Naive thymus-derived CD4-positive, alpha-beta T cell (primary cell): ENCODE measurements around the gene ZNRF3. TPM values are rescaled to one million over a fixed set of nuclear protein-coding genes. Genes with fewer than 3 reads are reported as not detected.

ENCODE experiments used
- ATAC-seq: fragments of 150-1000 bp; cut with Tn5 transposase; 2 replicates; pipeline ENCODE4 v1.10.0; 2021; ENCODE audit warnings: mild to moderate bottlenecking, moderate library complexity
- CTCF ChIA-PET: fragments of 350-600 bp; sonication (Branson Sonifier 250); formaldehyde crosslinking; loops from one replicate; lab custom pipeline; 2021; ENCODE audit warnings: antibody characterized with exemption; lab: Charles Lee
- POLR2A ChIA-PET: fragments of 350-600 bp; sonication (Branson Sonifier 250); formaldehyde crosslinking; loops from one replicate; lab custom pipeline; 2021; ENCODE audit warnings: antibody characterized with exemption, inconsistent platforms; lab: Charles Lee
- DNase-seq, 9 donors: peaks; one replicate each; pipeline versions ENCODE4 v3.0.0 to v3.0.0-alpha.2; 2020 to 2022; ENCODE audit warnings: mixed read lengths in 1 of 9
- H3K27ac ChIP-seq: one replicate; pipeline ENCODE4 v1.7.0; 2013; ENCODE audit warnings: mild to moderate bottlenecking, low read depth, low read length, moderate library complexity
- H3K27me3 ChIP-seq, 2 donors: one replicate each; pipeline ENCODE4 v1.7.0; 2013; ENCODE audit warnings: low read length in 2 of 2, mild to moderate bottlenecking in 2 of 2, moderate library complexity in 2 of 2; ENCODE audit not compliant: control insufficient read depth in 2 of 2, insufficient read depth in 2 of 2
- H3K36me3 ChIP-seq, 3 experiments: 1 replicate in 2 of 3; 2 replicates in 1 of 3; pipeline ENCODE4 v1.7.0; 2013; ENCODE audit warnings: low read length in 3 of 3, mild to moderate bottlenecking in 3 of 3, moderate library complexity in 1 of 3; ENCODE audit not compliant: insufficient read depth in 3 of 3, control insufficient read depth in 2 of 3
- H3K4me1 ChIP-seq, 2 donors: one replicate each; pipeline ENCODE4 v1.7.0; 2013; ENCODE audit warnings: low read length in 2 of 2, mild to moderate bottlenecking in 2 of 2, moderate library complexity in 1 of 2; ENCODE audit not compliant: control insufficient read depth in 2 of 2, insufficient read depth in 2 of 2
- H3K4me3 ChIP-seq: 2 replicates; pipeline ENCODE4 v1.7.0; 2013; ENCODE audit warnings: mild to moderate bottlenecking, low read length
- H3K9me3 ChIP-seq, 3 experiments: 1 replicate in 2 of 3; 2 replicates in 1 of 3; pipeline ENCODE4 v1.7.0; 2013; ENCODE audit warnings: low read length in 3 of 3; ENCODE audit not compliant: control insufficient read depth in 2 of 3
- H3K27ac Mint-ChIP-seq, 9 donors: one replicate each; pipeline ENCODE4 v1.8.0; 2020 to 2022; ENCODE audit warnings: mixed read lengths in 9 of 9, mild to moderate bottlenecking in 8 of 9, moderate library complexity in 5 of 9, inconsistent platforms in 2 of 9
- H3K27me3 Mint-ChIP-seq, 5 donors: one replicate each; pipeline ENCODE4 v1.8.0; 2021 to 2022; ENCODE audit warnings: mixed read lengths in 5 of 5, mild to moderate bottlenecking in 1 of 5
- H3K36me3 Mint-ChIP-seq, 5 donors: one replicate each; pipeline ENCODE4 v1.8.0; 2020 to 2022; ENCODE audit warnings: mixed read lengths in 5 of 5, mild to moderate bottlenecking in 3 of 5, inconsistent platforms in 1 of 5
- H3K4me1 Mint-ChIP-seq, 7 donors: one replicate each; pipeline ENCODE4 v1.8.0; 2020 to 2022; ENCODE audit warnings: mixed read lengths in 7 of 7, mild to moderate bottlenecking in 3 of 7, inconsistent platforms in 1 of 7
- H3K4me3 Mint-ChIP-seq, 10 donors: one replicate each; pipeline ENCODE4 v1.8.0; 2020 to 2022; ENCODE audit warnings: mild to moderate bottlenecking in 10 of 10, mixed read lengths in 10 of 10, moderate library complexity in 6 of 10, inconsistent platforms in 2 of 10
- H3K9me3 Mint-ChIP-seq, 11 donors: one replicate each; pipeline ENCODE4 v1.8.0; 2020 to 2022; ENCODE audit warnings: mixed read lengths in 11 of 11, mild to moderate bottlenecking in 4 of 11, inconsistent platforms in 1 of 11, moderate library complexity in 1 of 11
- intact Hi-C, 2 donors: fragments of 100-400 bp; cut with micrococcal nuclease; formaldehyde crosslinking; loops; one replicate each; pipeline ENCODE4 v1.15.1; 2023
- polyA plus RNA-seq, 2 donors: library from polyadenylated mRNA; unstranded; fragments of 300-500 nt; fragmentation: Illumina TruSeq; gene quantifications; one replicate each; pipeline ENCODE4 v1.2.3, GENCODE V29; 2021
- total RNA-seq, 6 experiments: library from RNA in 5 of 6; stranded (reverse) in 5 of 6; gene quantifications; 1 replicate in 5 of 6; 2 replicates in 1 of 6; pipeline ENCODE4 v1.2.3 and lab custom pipeline; 2021 to 2026

Gene ZNRF3
- total and polyA plus RNA-seq, 7 experiments from 2014 or later, result 0.22 to 0.98 (median 0.63) TPM

GRCh38 chr22:28994522-28994921, 111.2 kb downstream of the ZNRF3 start:
- H3K4me3 Mint-ChIP-seq, result no peak overlapping the region
- Histone ChIP-seq H3K4me1 (no peaks in the 10 kb centered on the region), H3K4me3 (no peak overlapping the region), H3K9me3 (no peaks in the 10 kb centered on the region), H3K36me3 (no peaks in the 10 kb centered on the region), H3K27me3 (no peaks in the 10 kb centered on the region), H3K27ac (no peak overlapping the region)
- no peak overlapping the region for H3K27ac Mint-ChIP-seq
- intact Hi-C loops, result no loop called here
- H3K4me1 Mint-ChIP-seq, result no peaks in the 10 kb centered on the region
- ATAC-seq, result no peak
- H3K36me3 Mint-ChIP-seq, result peaks cover 0 to 26% (median 10%) of the 10 kb centered on the region in 5 donors
- H3K27me3 Mint-ChIP-seq, result peaks cover 0 to 12% (median 5%) of the 10 kb centered on the region in 5 donors
- POLR2A ChIA-PET, result no interaction called here
- CTCF ChIA-PET, result no interaction called here
- H3K9me3 Mint-ChIP-seq, result peaks cover 0 to 2% (median 0%) of the 10 kb centered on the region in 11 donors
- no peak for DNase-seq

- POLR2A ChIA-PET, result no interaction called here
- H3K9me3 Mint-ChIP-seq, result peaks cover 0 to 2% (median 0%) of the 10 kb centered on the region in 11 donors
- no peaks in the 10 kb centered on the region for H3K9me3 ChIP-seq
These were observed 112.2 kb downstream of the ZNRF3 start for GRCh38 chr22:28995551-28995950.

DNA sequence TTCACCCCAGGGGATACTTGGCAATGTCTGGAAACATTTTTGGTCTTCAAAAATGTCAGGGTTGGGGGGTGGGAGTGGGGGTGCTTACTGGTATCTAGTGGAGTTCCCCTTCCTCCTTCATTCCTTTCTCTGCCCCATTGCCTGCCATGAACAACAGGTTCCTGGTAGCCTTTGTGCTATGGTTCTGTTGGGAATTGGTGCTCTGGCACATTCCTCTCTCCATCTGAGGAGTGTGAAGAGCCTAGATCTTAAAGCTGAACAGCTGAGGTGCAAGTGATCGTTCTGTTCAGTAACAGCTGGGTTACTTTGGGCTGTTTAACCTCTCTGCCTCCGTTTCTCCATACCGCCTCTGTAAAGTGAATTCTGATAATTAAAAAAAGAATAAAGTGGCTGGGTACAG, 114.0 kb downstream of the ZNRF3 start:
- Histone ChIP-seq H3K4me3 (no peak overlapping the region), H3K9me3 (no peaks in the 10 kb centered on the region), H3K27ac (no peak overlapping the region), H3K4me1 (no peaks in the 10 kb centered on the region), H3K27me3 (no peaks in the 10 kb centered on the region), H3K36me3 (no peaks in the 10 kb centered on the region)
- Mint-ChIP-seq H3K9me3 (peaks cover 0 to 2% (median 0%) of the 10 kb centered on the region in 11 donors), H3K27ac (no peak overlapping the region), H3K4me1 (no peaks in the 10 kb centered on the region), H3K4me3 (no peak overlapping the region), H3K36me3 (peaks cover 0 to 14% (median 6%) of the 10 kb centered on the region in 5 donors), H3K27me3 (peaks cover 0 to 16% (median 10%) of the 10 kb centered on the region in 5 donors)
- POLR2A ChIA-PET, result no interaction called here
- CTCF ChIA-PET, result no interaction called here
- ATAC-seq, result no peak
- intact Hi-C loops, result no loop called here
- no peak for DNase-seq

More at GRCh38 chr22:28995551-28995950, 112.2 kb downstream of the ZNRF3 start:
- intact Hi-C loops, result no loop called here
- peaks cover 0 to 12% (median 8%) of the 10 kb centered on the region in 5 donors for H3K27me3 Mint-ChIP-seq
- no peaks in the 10 kb centered on the region for H3K4me1 Mint-ChIP-seq
- CTCF ChIA-PET, result no interaction called here
- no peak for ATAC-seq
- Histone ChIP-seq H3K27ac (no peak overlapping the region), H3K4me1 (no peaks in the 10 kb centered on the region), H3K27me3 (no peaks in the 10 kb centered on the region), H3K36me3 (no peaks in the 10 kb centered on the region), H3K4me3 (no peak overlapping the region)
- H3K4me3 Mint-ChIP-seq, result no peak overlapping the region
- H3K27ac Mint-ChIP-seq, result no peak overlapping the region
- peaks cover 0 to 20% (median 10%) of the 10 kb centered on the region in 5 donors for H3K36me3 Mint-ChIP-seq
- DNase-seq, result no peak

- no peak for DNase-seq
- Mint-ChIP-seq H3K4me3 (no peak overlapping the region), H3K36me3 (peaks cover 0 to 10% (median 4%) of the 10 kb centered on the region in 5 donors), H3K4me1 (no peaks in the 10 kb centered on the region), H3K27ac (no peak overlapping the region), H3K9me3 (no peaks in the 10 kb centered on the region), H3K27me3 (peaks cover 3 to 14% (median 10%) of the 10 kb centered on the region in 5 donors)
- no peaks in the 10 kb centered on the region for H3K9me3 ChIP-seq
- no peak for ATAC-seq
- POLR2A ChIA-PET, result no interaction called here
- CTCF ChIA-PET, result interaction anchor here (0.6 kb wide), 1 partner anchor 1040 kb away, joined by 3 read pairs; no protein-coding TSS in a partner anchor
- H3K27me3 ChIP-seq, result no peaks in the 10 kb centered on the region
- no peaks in the 10 kb centered on the region for H3K4me1 ChIP-seq
- H3K27ac ChIP-seq, result no peak overlapping the region
- H3K4me3 ChIP-seq, result no peak overlapping the region
- intact Hi-C loops, result no loop called here
- H3K36me3 ChIP-seq, result no peaks in the 10 kb centered on the region
These were observed 115.3 kb downstream of the ZNRF3 start for GRCh38 chr22:28998681-28999080.

DNA sequence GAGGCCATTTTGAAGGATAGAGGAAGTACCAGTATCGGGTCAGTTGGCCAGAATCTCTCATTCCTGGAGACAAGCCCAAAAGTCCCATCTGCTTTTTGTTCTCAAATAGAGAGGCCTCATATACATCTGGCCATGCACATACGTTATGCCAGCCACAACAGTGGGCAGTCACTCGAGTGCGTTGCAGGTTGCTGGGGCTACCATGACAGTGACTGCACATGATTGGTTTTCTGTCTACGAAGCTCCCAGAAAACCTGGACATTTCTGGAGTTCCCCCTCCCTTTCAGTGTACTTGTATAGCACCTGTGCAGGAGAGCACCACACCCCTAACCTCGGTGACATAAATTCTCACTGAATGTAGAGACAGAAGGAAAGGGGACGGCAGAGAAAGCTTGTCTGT, 116.1 kb downstream of the ZNRF3 start:
- ATAC-seq (no peak), DNase-seq (no peak)
- H3K4me3 ChIP-seq, result no peak overlapping the region
- peaks cover 0 to 10% (median 4%) of the 10 kb centered on the region in 5 donors for H3K36me3 Mint-ChIP-seq
- H3K9me3 ChIP-seq, result no peaks in the 10 kb centered on the region
- no peak overlapping the region for H3K4me3 Mint-ChIP-seq
- H3K36me3 ChIP-seq, result no peaks in the 10 kb centered on the region
- ChIA-PET CTCF (no interaction called here), POLR2A (no interaction called here)
- intact Hi-C loops, result no loop called here
- no peaks in the 10 kb centered on the region for H3K27me3 ChIP-seq
- H3K4me1 Mint-ChIP-seq, result peaks cover 0 to 4% (median 0%) of the 10 kb centered on the region in 7 donors
- H3K27ac Mint-ChIP-seq, result no peak overlapping the region
- H3K4me1 ChIP-seq, result no peaks in the 10 kb centered on the region
- H3K27me3 Mint-ChIP-seq, result peaks cover 3 to 18% (median 13%) of the 10 kb centered on the region in 5 donors
- no peaks in the 10 kb centered on the region for H3K9me3 Mint-ChIP-seq
- H3K27ac ChIP-seq, result no peak overlapping the region

DNA sequence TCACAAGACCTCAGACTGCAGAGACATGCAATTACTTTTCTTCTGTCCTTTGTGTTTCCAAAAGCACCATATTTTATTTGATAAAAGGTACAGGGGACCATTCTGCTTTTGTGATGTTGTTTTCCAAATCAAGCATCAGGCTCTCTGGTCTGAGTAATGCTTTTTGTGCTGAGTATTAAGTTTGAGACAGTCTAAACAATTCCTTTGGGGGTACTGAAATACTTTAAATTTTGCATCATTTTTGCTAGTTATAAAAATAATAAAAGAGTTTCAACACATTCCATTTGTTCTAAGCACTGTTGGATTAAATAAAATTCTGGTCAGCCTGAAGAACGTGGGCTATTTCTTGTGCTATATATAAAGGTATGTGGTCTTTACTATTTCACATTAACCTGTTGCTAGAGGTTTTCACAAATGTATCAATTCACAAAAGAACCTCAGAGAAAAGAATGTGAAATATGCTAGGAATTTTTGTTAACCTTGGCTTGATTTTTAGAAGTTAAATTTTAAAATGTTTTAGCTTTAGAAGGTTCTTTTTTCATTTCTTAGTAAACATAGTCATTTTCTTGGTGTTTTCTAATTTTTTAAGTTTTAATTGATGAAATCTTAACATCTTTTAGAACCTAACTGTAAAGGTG, 116.7 kb downstream of the ZNRF3 start:
- Histone ChIP-seq H3K36me3 (no peaks in the 10 kb centered on the region), H3K27me3 (no peaks in the 10 kb centered on the region), H3K4me1 (no peaks in the 10 kb centered on the region), H3K4me3 (no peak overlapping the region), H3K9me3 (no peaks in the 10 kb centered on the region), H3K27ac (no peak overlapping the region)
- POLR2A ChIA-PET, result no interaction called here
- Mint-ChIP-seq H3K27ac (no peak overlapping the region), H3K36me3 (peaks cover 0 to 10% (median 4%) of the 10 kb centered on the region in 5 donors), H3K4me3 (no peak overlapping the region), H3K9me3 (no peaks in the 10 kb centered on the region), H3K4me1 (peaks cover 0 to 8% (median 0%) of the 10 kb centered on the region in 7 donors), H3K27me3 (peaks cover 5 to 20% (median 13%) of the 10 kb centered on the region in 5 donors)
- ATAC-seq (no peak), DNase-seq (no peak)
- CTCF ChIA-PET, result no interaction called here
- intact Hi-C loops, result no loop called here

DNA sequence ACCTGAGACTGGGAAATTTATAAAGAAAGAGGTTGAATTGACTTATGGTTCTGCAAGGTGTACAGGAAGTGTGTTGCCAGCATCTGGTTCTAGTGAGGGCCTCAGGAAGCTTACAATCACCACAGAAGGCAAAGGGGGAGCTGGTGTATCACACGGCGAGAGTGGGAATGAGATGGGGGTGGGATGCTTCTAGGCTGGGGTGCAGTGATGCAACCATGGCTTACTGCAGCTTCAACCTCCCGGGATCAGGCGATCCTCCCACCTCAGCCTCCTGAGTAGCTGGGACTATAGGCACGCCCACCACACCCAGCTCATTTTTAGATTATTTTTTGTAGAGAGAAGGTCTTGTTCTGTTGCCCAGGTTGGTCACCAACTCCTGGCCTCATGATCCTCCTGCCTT, 117.3 kb downstream of the ZNRF3 start:
- Histone ChIP-seq H3K27ac (no peak overlapping the region), H3K36me3 (no peaks in the 10 kb centered on the region), H3K9me3 (no peaks in the 10 kb centered on the region), H3K27me3 (no peaks in the 10 kb centered on the region), H3K4me3 (no peak overlapping the region), H3K4me1 (no peaks in the 10 kb centered on the region)
- ATAC-seq (no peak), DNase-seq (no peak)
- H3K27me3 Mint-ChIP-seq, result peaks cover 11 to 26% (median 19%) of the 10 kb centered on the region in 5 donors
- CTCF ChIA-PET, result no interaction called here
- H3K4me3 Mint-ChIP-seq, result no peak overlapping the region
- intact Hi-C loops, result no loop called here
- peaks cover 0 to 8% (median 0%) of the 10 kb centered on the region in 7 donors for H3K4me1 Mint-ChIP-seq
- POLR2A ChIA-PET, result no interaction called here
- no peak overlapping the region for H3K27ac Mint-ChIP-seq
- no peaks in the 10 kb centered on the region for H3K9me3 Mint-ChIP-seq
- H3K36me3 Mint-ChIP-seq, result peaks cover 0 to 10% (median 4%) of the 10 kb centered on the region in 5 donors
